Fibroblast of the aortic adventitia (primary cell): ENCODE results near the gene PRDX6. TPM values are rescaled to one million over a fixed set of nuclear protein-coding genes. Genes with fewer than 3 reads are reported as not detected.
"Not testable (repeated sequence)": the region's sequence is repeated elsewhere in the genome, so short reads cannot be mapped to it uniquely, and the experiment has no call there.

Experiments
- DNase-seq: peaks from one replicate; pipeline ENCODE4 v3.0.0-alpha.2; 2010; ENCODE audit warnings: low read depth
- H3K4me3 ChIP-seq: 2 replicates; pipeline ENCODE4 v1.5.1; 2011; ENCODE audit warnings: low read depth, mild to moderate bottlenecking, control low read depth, low read length, moderate library complexity
- CTCF ChIP-seq: IDR thresholded peaks from 2 replicates; pipeline ENCODE4 v1.5.1; 2011; ENCODE audit warnings: mild to moderate bottlenecking, low read length, control low read depth, inconsistent platforms; ENCODE audit not compliant: insufficient read depth
- total RNA-seq: library from RNA; depleted of rRNA; stranded (reverse); fragments of >200 nt; gene quantifications from 2 replicates; pipeline ENCODE4 v1.2.3, GENCODE V29; 2012; ENCODE audit warnings: low replicate concordance

The PRDX6 gene
- total RNA-seq, 1 donor = 185 TPM

- no peak for DNase-seq
- TF ChIP-seq CTCF = no peak
- H3K4me3 ChIP-seq = no peak overlapping the region
Observed at GRCh38 chr1:173484276-173484675, 7.1 kb downstream of the PRDX6 start.

GRCh38 chr1:173485401-173485800, 8.3 kb downstream of the PRDX6 start:
- no peak for DNase-seq
- H3K4me3 ChIP-seq = no peak overlapping the region
- no peak for TF ChIP-seq CTCF

- no peak for DNase-seq
- no peak overlapping the region for H3K4me3 ChIP-seq
- TF ChIP-seq CTCF = no peak
Observed at GRCh38 chr1:173488001-173488400, 10.9 kb downstream of the PRDX6 start.

GRCh38 chr1:173489149-173489600, 12.0 kb downstream of the PRDX6 start:
- DNase-seq = peak; percentile 8
- no peak overlapping the region for H3K4me3 ChIP-seq
- no peak for TF ChIP-seq CTCF

- no peak for TF ChIP-seq CTCF
- DNase-seq = no peak
- H3K4me3 ChIP-seq = no peak overlapping the region
Observed at GRCh38 chr1:173489929-173490328, 12.8 kb downstream of the PRDX6 start.

- no peak overlapping the region for H3K4me3 ChIP-seq
- no peak for TF ChIP-seq CTCF
- DNase-seq = no peak
Observed at GRCh38 chr1:173491508-173491907, 14.4 kb downstream of the PRDX6 start.

- DNase-seq, H3K4me3 ChIP-seq: not testable (repeated sequence)
Observed at GRCh38 chr1:173493125-173493524, 16.0 kb downstream of the PRDX6 start.
